Measurements from ENCODE around the gene DNAJA4.

GRCh38 chr15:78322243-78322642 is 57.9 kb downstream of the DNAJA4 start:
- TF ChIP-seq, protein P1, sequence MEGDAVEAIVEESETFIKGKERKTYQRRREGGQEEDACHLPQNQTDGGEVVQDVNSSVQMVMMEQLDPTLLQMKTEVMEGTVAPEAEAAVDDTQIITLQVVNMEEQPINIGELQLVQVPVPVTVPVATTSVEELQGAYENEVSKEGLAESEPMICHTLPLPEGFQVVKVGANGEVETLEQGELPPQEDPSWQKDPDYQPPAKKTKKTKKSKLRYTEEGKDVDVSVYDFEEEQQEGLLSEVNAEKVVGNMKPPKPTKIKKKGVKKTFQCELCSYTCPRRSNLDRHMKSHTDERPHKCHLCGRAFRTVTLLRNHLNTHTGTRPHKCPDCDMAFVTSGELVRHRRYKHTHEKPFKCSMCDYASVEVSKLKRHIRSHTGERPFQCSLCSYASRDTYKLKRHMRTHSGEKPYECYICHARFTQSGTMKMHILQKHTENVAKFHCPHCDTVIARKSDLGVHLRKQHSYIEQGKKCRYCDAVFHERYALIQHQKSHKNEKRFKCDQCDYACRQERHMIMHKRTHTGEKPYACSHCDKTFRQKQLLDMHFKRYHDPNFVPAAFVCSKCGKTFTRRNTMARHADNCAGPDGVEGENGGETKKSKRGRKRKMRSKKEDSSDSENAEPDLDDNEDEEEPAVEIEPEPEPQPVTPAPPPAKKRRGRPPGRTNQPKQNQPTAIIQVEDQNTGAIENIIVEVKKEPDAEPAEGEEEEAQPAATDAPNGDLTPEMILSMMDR (IDR thresholded peaks at IDR 0.05) = no peak
- no peak for TF ChIP-seq POLR2A (IDR thresholded peaks at IDR 0.05)
- no peak for TF ChIP-seq EP300 (IDR thresholded peaks at IDR 0.05)
